ENCODE measurements around the gene TIPARP.
"Not testable (repeated sequence)": the region's sequence is repeated elsewhere in the genome, so short reads cannot be mapped to it uniquely, and the experiment has no call there.

Gene TIPARP

GRCh38 chr3:156716105-156716862 lies 41.9 kb downstream of the TIPARP start:
- no peak for DNase-seq

GRCh38 chr3:156718622-156719306 lies 44.4 kb downstream of the TIPARP start:
- no peak for DNase-seq

GRCh38 chr3:156720826-156721225 lies 46.4 kb downstream of the TIPARP start:
- DNase-seq = no peak

- no peak for DNase-seq
Measured at GRCh38 chr3:156721687-156722618, 47.6 kb downstream of the TIPARP start.

GRCh38 chr3:156723182-156723619 lies 48.8 kb downstream of the TIPARP start:
- DNase-seq = no peak

- DNase-seq = no peak
Measured at GRCh38 chr3:156725682-156726081, 51.3 kb downstream of the TIPARP start.

- no peak for DNase-seq
Measured at GRCh38 chr3:156726456-156726855, 52.1 kb downstream of the TIPARP start.

GRCh38 chr3:156727519-156728205 lies 53.3 kb downstream of the TIPARP start:
- no peak for DNase-seq

GRCh38 chr3:156728267-156728985 lies 54.0 kb downstream of the TIPARP start:
- DNase-seq = no peak

- no peak for DNase-seq
Measured at GRCh38 chr3:156729460-156730179, 55.2 kb downstream of the TIPARP start.

- DNase-seq = no peak
Measured at GRCh38 chr3:156731813-156732212, 57.4 kb downstream of the TIPARP start.

- DNase-seq = no peak
Measured at GRCh38 chr3:156732261-156732660, 57.9 kb downstream of the TIPARP start.

GRCh38 chr3:156732715-156733421 lies 58.5 kb downstream of the TIPARP start:
- no peak for DNase-seq

GRCh38 chr3:156734661-156735060 lies 60.3 kb downstream of the TIPARP start:
- not testable (repeated sequence) for DNase-seq

GRCh38 chr3:156735471-156735870 lies 61.1 kb downstream of the TIPARP start:
- DNase-seq = no peak

GRCh38 chr3:156737049-156737448 lies 62.7 kb downstream of the TIPARP start:
- DNase-seq = not testable (repeated sequence)

GRCh38 chr3:156738251-156738650 lies 63.9 kb downstream of the TIPARP start:
- no peak for DNase-seq

GRCh38 chr3:156739976-156740375 lies 65.6 kb downstream of the TIPARP start:
- DNase-seq = no peak

- not testable (repeated sequence) for DNase-seq
Measured at GRCh38 chr3:156740581-156740980, 66.2 kb downstream of the TIPARP start.

- DNase-seq = no peak
Measured at GRCh38 chr3:156741935-156742334, 67.5 kb downstream of the TIPARP start.

All from GOT3 (cell line).